K562 (cell line): ENCODE measurements around the gene SLC38A8. TPM values are rescaled to one million over a fixed set of nuclear protein-coding genes. Genes with fewer than 3 reads are reported as not detected.
A peak's percentile ranks its signal among the peaks of the same experiment; 100 is the strongest.

ENCODE experiments used
- BACH1 ChIP-seq: fragments of 200-800 bp; sonication (Bioruptor generic); IDR thresholded peaks from 2 replicates; pipeline ENCODE4 v1.6.1; 2016; ENCODE audit warnings: missing genetic modification characterization, missing compliant biosample characterization
- DACH1 ChIP-seq: fragments of 450-650 bp; IDR thresholded peaks from 2 replicates; pipeline ENCODE4 v1.6.1; 2018; ENCODE audit not compliant: partially characterized antibody
- ETV6 ChIP-seq, 3 experiments: fragments of 150-350 bp in 1 of 3; sonication (generic) in 1 of 3; formaldehyde crosslinking in 1 of 3; IDR thresholded peaks; 2 replicates each; pipeline versions ENCODE4 v1.6.1 to v1.8.0; 2014 to 2022; ENCODE audit warnings: borderline replicate concordance in 2 of 3, low read depth in 2 of 3, antibody characterized with exemption in 1 of 3, low read length in 1 of 3, mild to moderate bottlenecking in 1 of 3, missing genetic modification reagents in 1 of 3
- KDM4B ChIP-seq, 2 experiments: fragments of 450-650 bp in 1 of 2; sonication (generic) in 1 of 2; IDR thresholded peaks; 2 replicates each; pipeline ENCODE4 v1.6.1; 2016 to 2017; ENCODE audit warnings: borderline replicate concordance in 2 of 2, antibody characterized with exemption in 1 of 2, low read depth in 1 of 2, mild to moderate bottlenecking in 1 of 2
- MAFK ChIP-seq: IDR thresholded peaks from 2 replicates; pipeline ENCODE4 v1.6.1; 2011; ENCODE audit warnings: low read length, improper control_type of control experiment
- MAX ChIP-seq: sonication (generic); formaldehyde crosslinking; IDR thresholded peaks from 2 replicates; pipeline ENCODE4 v1.9.0; 2022; ENCODE audit warnings: mild to moderate bottlenecking, missing genetic modification reagents
- MBD1 ChIP-seq: fragments of 250-450 bp; sonication (Bioruptor Pico); IDR thresholded peaks from 2 replicates; pipeline ENCODE4 v1.8.0; 2022; ENCODE audit warnings: inconsistent platforms
- MTA1 ChIP-seq: fragments of 450-650 bp; IDR thresholded peaks from 2 replicates; pipeline ENCODE4 v1.6.1; 2017; ENCODE audit warnings: borderline replicate concordance
- POLR2A ChIP-seq: fragments of 450-650 bp; conservative IDR thresholded peaks from 2 replicates; pipeline ENCODE4 v1.6.1; 2016
- PRDM10 ChIP-seq: fragments of 450-650 bp; IDR thresholded peaks from 2 replicates; pipeline ENCODE4 v1.6.1; 2018; ENCODE audit not compliant: partially characterized antibody
- RBFOX2 ChIP-seq: fragments of 200-400 bp; formaldehyde crosslinking; IDR thresholded peaks from 2 replicates; pipeline ENCODE4 v1.6.1; 2017; ENCODE audit warnings: low read depth, mild to moderate bottlenecking, low read length, moderate library complexity
- SMAD1 ChIP-seq: fragments of 150-350 bp; IDR thresholded peaks from 2 replicates; pipeline ENCODE4 v1.6.1; 2014; ENCODE audit warnings: low read length, low read depth; ENCODE audit not compliant: partially characterized antibody
- TAF1 ChIP-seq: IDR thresholded peaks from 2 replicates; pipeline ENCODE4 v1.6.1; 2011; ENCODE audit warnings: mild to moderate bottlenecking, low read length, moderate library complexity; ENCODE audit not compliant: insufficient read depth, control insufficient read depth, severe bottlenecking; ENCODE audit errors: extremely low read depth
- ZNF347 ChIP-seq: fragments of 450-650 bp; formaldehyde crosslinking; IDR thresholded peaks from 2 replicates; pipeline ENCODE4 v1.4.0; 2020; ENCODE audit warnings: low read depth, mild to moderate bottlenecking, moderate library complexity
- ZNF395 ChIP-seq: fragments of 200-800 bp; sonication (Bioruptor generic); IDR thresholded peaks from 2 replicates; pipeline ENCODE4 v1.6.1; 2017; ENCODE audit warnings: missing genetic modification characterization, missing compliant biosample characterization
- ZNF740 ChIP-seq, 3 experiments: fragments of 200-800 bp in 1 of 3; sonication (Bioruptor generic) in 1 of 3; sonication (generic) in 1 of 3; formaldehyde crosslinking in 1 of 3; IDR thresholded peaks; 2 replicates each; pipeline versions ENCODE4 v1.6.1 to v1.8.0; 2016 to 2022; ENCODE audit warnings: mild to moderate bottlenecking in 2 of 3, missing compliant biosample characterization in 2 of 3, missing genetic modification characterization in 2 of 3, missing genetic modification reagents in 1 of 3
- polyA plus RNA-seq, 8 experiments: library from polyadenylated mRNA; depleted of rRNA in 4 of 8; stranded (reverse) in 5 of 8; unstranded in 3 of 8; fragments of >200 nt; fragmentation: Nextera tagmentation in 2 of 8; fragmentation: Illumina TruSeq in 1 of 8; extraction: Ambion mirVana in 2 of 8; extraction: Trizol in 1 of 8; gene quantifications; 2 replicates each; pipeline versions ENCODE4 v1.2.1 to v1.2.3, GENCODE V29; 2011 to 2014; ENCODE audit warnings: inconsistent platforms in 1 of 8, missing spikeins in 1 of 8
- total RNA-seq, 7 experiments: library from RNA; depleted of rRNA in 6 of 7; stranded (reverse); fragments of >200 nt in 6 of 7; fragmentation: Illumina TruSeq in 2 of 7; extraction: Trizol in 2 of 7; gene quantifications; 2 replicates each; pipeline versions ENCODE4 v1.2.1 to v1.2.3, GENCODE V29; 2011 to 2021; ENCODE audit warnings: low replicate concordance in 1 of 7

SLC38A8 gene
- total and polyA plus RNA-seq, 9 of the 15 experiments (the other 6 are each of a cell fraction or from before 2014, with no cell fraction given) = 0.28 TPM; not detected in 8

- TF ChIP-seq ZNF740 (CRISPR knock-in tag; IDR thresholded peaks at IDR 0.05) = no peak
- no peak for TF ChIP-seq ZNF740 (tag; IDR thresholded peaks at IDR 0.05)
- TF ChIP-seq PRDM10 = peak; percentile 53
- no peak for TF ChIP-seq ETV6 (IDR thresholded peaks at IDR 0.05; ENCODE audit: borderline replicate concordance in 1 of 2, low read depth in 2 of 2, low read length in 1 of 2)
- TF ChIP-seq ETV6 (CRISPR knock-in tag; IDR thresholded peaks at IDR 0.05; ENCODE audit: borderline replicate concordance) = no peak
- no peak for TF ChIP-seq MTA1
- no peak for TF ChIP-seq BACH1 (tag)
- TF ChIP-seq ZNF347 (CRISPR knock-in tag) = no peak
- TF ChIP-seq TAF1 = peak; percentile 20
- TF ChIP-seq MAFK = peak; percentile 48; the same call in 1 of the 2 replicates
- 0 out of 2 replicates have a peak, but pooled peaks have one; percentile 24 for TF ChIP-seq POLR2A
- no peak for TF ChIP-seq RBFOX2
- TF ChIP-seq SMAD1 = no peak
- TF ChIP-seq DACH1 = no peak
- TF ChIP-seq KDM4B (IDR thresholded peaks at IDR 0.05; ENCODE audit: borderline replicate concordance in 2 of 2, low read depth in 1 of 2) = no peak
- no peak for TF ChIP-seq ZNF395 (CRISPR knock-in tag)
- no peak for TF ChIP-seq MAX (CRISPR knock-in tag)
- TF ChIP-seq MBD1 = no peak
Measured at GRCh38 chr16:84055801-84056634, 13.4 kb upstream of the SLC38A8 start (continued).
